Suprapubic skin (tissue), 4 donors: ENCODE data around the gene SCUBE1. TPM values are rescaled to one million over a fixed set of nuclear protein-coding genes. Genes with fewer than 3 reads are reported as not detected.

Source experiments
- DNase-seq, 2 donors: peaks; one replicate each; pipeline ENCODE4 v3.0.0-alpha.2; 2019; ENCODE audit warnings: low spot score in 2 of 2
- H3K27ac ChIP-seq: fragments of 200-600 bp; sonication (generic); one replicate; pipeline ENCODE4 v1.5.1; 2019
- H3K27me3 ChIP-seq: fragments of 200-600 bp; sonication (generic); one replicate; pipeline ENCODE4 v1.5.1; 2019
- H3K36me3 ChIP-seq: fragments of 200-600 bp; sonication (generic); one replicate; pipeline ENCODE4 v1.5.1; 2019
- H3K4me1 ChIP-seq: fragments of 200-600 bp; sonication (generic); one replicate; pipeline ENCODE4 v1.5.1; 2019
- H3K4me3 ChIP-seq: fragments of 200-600 bp; sonication (generic); one replicate; pipeline ENCODE4 v1.5.1; 2019; ENCODE audit warnings: mild to moderate bottlenecking
- H3K9me3 ChIP-seq: fragments of 200-600 bp; sonication (generic); one replicate; pipeline ENCODE4 v1.5.1; 2019
- CTCF ChIP-seq, 2 donors: fragments of 200-600 bp in 1 of 2; fragments of 450-650 bp in 1 of 2; sonication (generic) in 1 of 2; IDR thresholded peaks; one replicate each; pipeline ENCODE4 v1.5.1; 2016 to 2019; ENCODE audit warnings: antibody characterized with exemption in 2 of 2, mild to moderate bottlenecking in 1 of 2, moderate library complexity in 1 of 2
- EP300 ChIP-seq: sonication (generic); formaldehyde crosslinking; IDR thresholded peaks from one replicate; pipeline ENCODE4 v1.6.1; 2017; ENCODE audit warnings: antibody characterized with exemption
- POLR2A ChIP-seq, 2 donors: fragments of 450-650 bp; IDR thresholded peaks; one replicate each; pipeline ENCODE4 v1.6.1; 2017; ENCODE audit warnings: antibody characterized with exemption in 2 of 2, mild to moderate bottlenecking in 2 of 2, moderate library complexity in 2 of 2
- POLR2AphosphoS5 ChIP-seq, 3 donors: sonication (generic); formaldehyde crosslinking; IDR thresholded peaks; one replicate each; pipeline ENCODE4 v1.6.1; 2017; ENCODE audit warnings: antibody characterized with exemption in 3 of 3
- WGBS: methylation state at CpG from one replicate; pipeline ENCODE4 v1.1.5; 2018; 5-methylcytosine and 5-hydroxymethylcytosine counted together
- total RNA-seq, 4 donors: library from RNA; depleted of rRNA; stranded (reverse); fragments of >200 nt; gene quantifications; one replicate each; pipeline ENCODE4 v1.1.0, GENCODE V29; 2016

SCUBE1 gene
- total RNA-seq, 4 donors from 2014 or later = 0.47 to 1.1 (median 0.78) TPM

GRCh38 chr22:43257549-43257948 lies 85.6 kb downstream of the SCUBE1 start:
- no peaks in the 10 kb centered on the region for H3K9me3 ChIP-seq
- TF ChIP-seq POLR2A (IDR thresholded peaks at IDR 0.05) = no peak
- H3K27me3 ChIP-seq = peaks cover 22% of the 10 kb centered on the region
- no peaks in the 10 kb centered on the region for H3K36me3 ChIP-seq
- no peaks in the 10 kb centered on the region for H3K4me1 ChIP-seq
- no peak overlapping the region for H3K27ac ChIP-seq
- DNase-seq = no peak
- H3K4me3 ChIP-seq = no peak overlapping the region
- WGBS = 43% methylated on average over 8 of the region's 10 CpGs

- no peak overlapping the region for H3K4me3 ChIP-seq
- no peaks in the 10 kb centered on the region for H3K4me1 ChIP-seq
- DNase-seq = no peak
- H3K27me3 ChIP-seq = peaks cover 22% of the 10 kb centered on the region
- no peak overlapping the region for H3K27ac ChIP-seq
- 56% methylated on average over 8 of the region's 8 CpGs for WGBS
- TF ChIP-seq POLR2A (IDR thresholded peaks at IDR 0.05) (no peak), CTCF (IDR thresholded peaks at IDR 0.05) (no peak), EP300 (no peak), POLR2AphosphoS5 (IDR thresholded peaks at IDR 0.05) (no peak)
- no peaks in the 10 kb centered on the region for H3K9me3 ChIP-seq
- H3K36me3 ChIP-seq = no peaks in the 10 kb centered on the region
Observed at GRCh38 chr22:43256976-43257545, 86.1 kb downstream of the SCUBE1 start.

GRCh38 chr22:43256569-43256968 lies 86.6 kb downstream of the SCUBE1 start:
- no peak overlapping the region for H3K4me3 ChIP-seq
- H3K9me3 ChIP-seq = no peaks in the 10 kb centered on the region
- WGBS = 30% methylated on average over 9 of the region's 9 CpGs
- H3K27ac ChIP-seq = no peak overlapping the region
- no peak for DNase-seq
- no peak for TF ChIP-seq POLR2A (IDR thresholded peaks at IDR 0.05)
- no peak for TF ChIP-seq POLR2AphosphoS5 (IDR thresholded peaks at IDR 0.05)
- no peak for TF ChIP-seq EP300
- no peak for TF ChIP-seq CTCF (IDR thresholded peaks at IDR 0.05)
- H3K36me3 ChIP-seq = no peaks in the 10 kb centered on the region
- peaks cover 22% of the 10 kb centered on the region for H3K27me3 ChIP-seq
- H3K4me1 ChIP-seq = no peaks in the 10 kb centered on the region

GRCh38 chr22:43255299-43255698 lies 87.9 kb downstream of the SCUBE1 start:
- Histone ChIP-seq H3K27ac (no peak overlapping the region), H3K4me3 (no peak overlapping the region), H3K27me3 (peaks cover 22% of the 10 kb centered on the region), H3K36me3 (no peaks in the 10 kb centered on the region), H3K9me3 (no peaks in the 10 kb centered on the region), H3K4me1 (no peaks in the 10 kb centered on the region)
- no peak for TF ChIP-seq EP300
- 84% methylated on average over 23 of the region's 23 CpGs for WGBS
- DNase-seq = no peak

- Histone ChIP-seq H3K9me3 (no peaks in the 10 kb centered on the region), H3K4me1 (no peaks in the 10 kb centered on the region), H3K27me3 (peaks cover 20% of the 10 kb centered on the region), H3K4me3 (no peak overlapping the region), H3K36me3 (no peaks in the 10 kb centered on the region), H3K27ac (no peak overlapping the region)
- WGBS = 100% methylated on average over 2 of the region's 5 CpGs
- TF ChIP-seq POLR2A (IDR thresholded peaks at IDR 0.05) = no peak
- no peak for TF ChIP-seq EP300
- no peak for TF ChIP-seq POLR2AphosphoS5 (IDR thresholded peaks at IDR 0.05)
- no peak for DNase-seq
Observed at GRCh38 chr22:43253839-43254238, 89.3 kb downstream of the SCUBE1 start.

GRCh38 chr22:43252319-43252718 lies 90.9 kb downstream of the SCUBE1 start:
- Histone ChIP-seq H3K27ac (no peak overlapping the region), H3K4me1 (no peaks in the 10 kb centered on the region), H3K27me3 (peaks cover 20% of the 10 kb centered on the region), H3K9me3 (no peaks in the 10 kb centered on the region), H3K36me3 (no peaks in the 10 kb centered on the region), H3K4me3 (no peak overlapping the region)
- TF ChIP-seq POLR2AphosphoS5 (IDR thresholded peaks at IDR 0.05) (no peak), EP300 (no peak), CTCF (IDR thresholded peaks at IDR 0.05) (no peak), POLR2A (IDR thresholded peaks at IDR 0.05) (no peak)
- no peak for DNase-seq
- WGBS = 88% methylated on average over 10 of the region's 10 CpGs
